GM12891 (cell line): Measurements from ENCODE around the gene ARID3C.

Source experiments
- PAX5 ChIP-seq: IDR thresholded peaks from 2 replicates; pipeline ENCODE4 v1.6.1; 2011; ENCODE audit warnings: low read length, moderate library complexity, mild to moderate bottlenecking; ENCODE audit not compliant: insufficient read depth, severe bottlenecking
- POLR2A ChIP-seq: IDR thresholded peaks from 2 replicates; pipeline ENCODE4 v1.6.1; 2011; ENCODE audit warnings: low read depth, low read length, control low read depth

DNA sequence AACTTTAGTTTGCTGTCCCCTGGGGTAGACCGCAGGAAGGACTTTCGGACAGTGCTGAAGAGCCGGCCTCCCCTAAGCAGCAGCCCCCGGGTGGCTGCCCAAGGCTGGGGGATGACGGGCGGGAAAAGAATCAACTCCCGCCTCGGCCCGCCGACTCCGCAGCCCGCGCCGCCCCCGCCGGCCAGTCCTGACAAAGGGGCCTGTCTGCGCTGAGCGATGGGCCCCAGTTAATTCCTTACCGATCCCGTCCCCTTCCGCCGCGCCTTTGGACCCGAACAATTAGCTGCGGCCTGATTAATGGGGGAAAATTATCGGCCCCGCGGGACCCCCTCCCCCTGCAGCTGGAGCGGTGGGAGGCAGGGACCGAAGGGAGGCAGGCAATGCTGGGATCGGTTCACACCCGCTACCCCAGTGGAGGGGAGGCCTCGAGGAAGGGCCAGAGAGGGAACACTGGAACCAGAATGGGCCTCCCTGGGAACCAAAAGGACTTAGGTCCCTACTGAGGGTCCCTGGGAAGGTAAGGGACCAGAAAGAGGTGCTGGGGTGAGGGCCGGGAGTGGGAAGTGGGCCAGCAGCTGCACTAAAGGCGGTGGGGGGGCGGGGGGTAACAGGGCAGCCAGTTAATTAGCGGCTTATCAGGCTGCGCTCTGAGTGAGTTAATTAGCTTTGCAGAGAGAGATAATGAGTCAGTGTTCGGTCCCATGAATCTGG is 4.2 kb downstream of the ARID3C start:
- TF ChIP-seq POLR2A (no peak), PAX5 (no peak)
